Left cardiac atrium (tissue), 4 donors: ENCODE data around the gene DNAH6. TPM values are rescaled to one million over a fixed set of nuclear protein-coding genes. Genes with fewer than 3 reads are reported as not detected.

Experiments
- ATAC-seq, 2 donors: fragments of 200-7000 bp; cut with Tn5 transposase; one replicate each; pipeline ENCODE4 v1.9.1; 2020; ENCODE audit warnings: mild to moderate bottlenecking in 2 of 2, moderate library complexity in 2 of 2
- DNase-seq: peaks from one replicate; pipeline ENCODE4 v3.0.0-alpha.2; 2020
- intact Hi-C, 2 donors: fragments of 100-400 bp; cut with DNase I; formaldehyde crosslinking; loops; one replicate each; pipeline versions ENCODE4 v1.14.1 to v1.15.1; 2022 to 2023
- total RNA-seq, 2 donors: library from RNA; stranded (reverse); fragmentation: NEBNext Ultra II Directional; extraction: Animal tissue kit (Norgen Biotek cat#: 25700); gene quantifications; one replicate each; pipeline ENCODE4 v1.2.1, GENCODE V29; 2021
- donor health status: DM: no; HTN: yes; CAD: no.
- donor health status: DM: no; HTN: yes; CAD: no; lungs with severe emphysema.
- donor health status: DM: yes; HTN: yes; CAD: no.
- donor health status: Dilated cardiomyopathy.

The DNAH6 gene
- total RNA-seq, 2 donors from 2014 or later, result 0.16 to 0.38 TPM

DNA sequence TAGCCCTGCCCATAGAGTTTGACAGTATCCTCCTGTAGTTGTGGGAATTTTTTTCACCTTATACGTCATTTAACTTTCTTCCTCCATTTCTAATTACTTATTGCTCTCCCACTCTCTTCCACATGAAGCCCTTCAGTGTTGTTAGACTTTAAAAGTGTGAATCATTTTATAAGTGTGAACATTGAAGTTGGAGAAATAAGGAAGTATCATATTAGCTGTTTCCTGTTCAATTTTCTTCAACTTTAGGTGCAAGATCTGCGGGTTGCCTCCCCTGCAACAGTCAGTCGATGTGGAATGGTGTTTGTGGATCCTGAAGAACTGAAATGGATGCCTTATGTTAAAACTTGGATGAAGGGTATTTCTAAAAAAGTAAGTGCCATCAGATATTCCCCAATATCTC lies 138.1 kb downstream of the DNAH6 start:
- DNase-seq (no peak), ATAC-seq (no peak)
- intact Hi-C loops, result no loop called here

- ATAC-seq (no peak), DNase-seq (no peak)
- intact Hi-C loops, result no loop called here
Measured at GRCh38 chr2:84669122-84669521, 152.8 kb downstream of the DNAH6 start.

- intact Hi-C loops, result no loop called here
- DNase-seq (no peak), ATAC-seq (no peak)
Measured at GRCh38 chr2:84674099-84674498, 157.8 kb downstream of the DNAH6 start.

- ATAC-seq, result peak in 1 of 2 donors; percentile 39
- no peak for DNase-seq
- intact Hi-C loops, result no loop called here
Measured at GRCh38 chr2:84674586-84674985, 158.3 kb downstream of the DNAH6 start.

- no peak for ATAC-seq
- intact Hi-C loops, result no loop called here
- no peak for DNase-seq
Measured at GRCh38 chr2:84676295-84676694, 160.0 kb downstream of the DNAH6 start.

DNA sequence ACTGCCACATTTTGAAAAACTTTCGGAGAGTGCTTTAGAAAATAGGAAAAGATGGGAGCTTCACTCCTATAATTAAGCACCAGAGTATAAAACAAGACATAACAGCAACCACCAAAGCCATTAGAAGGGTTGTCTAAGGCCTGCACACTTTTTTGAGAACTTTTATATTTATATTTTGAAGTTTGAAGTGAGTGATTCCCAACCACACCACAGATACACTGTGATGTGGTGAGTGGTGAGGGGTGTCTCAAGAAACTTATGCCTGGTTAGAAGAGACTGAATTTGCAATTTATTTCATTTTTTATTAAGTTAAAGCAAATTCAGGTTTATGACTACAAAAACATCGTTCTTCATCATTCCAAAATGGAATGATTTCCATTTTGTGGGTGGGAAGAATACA lies 161.9 kb downstream of the DNAH6 start:
- intact Hi-C loops, result no loop called here
- ATAC-seq, result no peak
- no peak for DNase-seq

DNA sequence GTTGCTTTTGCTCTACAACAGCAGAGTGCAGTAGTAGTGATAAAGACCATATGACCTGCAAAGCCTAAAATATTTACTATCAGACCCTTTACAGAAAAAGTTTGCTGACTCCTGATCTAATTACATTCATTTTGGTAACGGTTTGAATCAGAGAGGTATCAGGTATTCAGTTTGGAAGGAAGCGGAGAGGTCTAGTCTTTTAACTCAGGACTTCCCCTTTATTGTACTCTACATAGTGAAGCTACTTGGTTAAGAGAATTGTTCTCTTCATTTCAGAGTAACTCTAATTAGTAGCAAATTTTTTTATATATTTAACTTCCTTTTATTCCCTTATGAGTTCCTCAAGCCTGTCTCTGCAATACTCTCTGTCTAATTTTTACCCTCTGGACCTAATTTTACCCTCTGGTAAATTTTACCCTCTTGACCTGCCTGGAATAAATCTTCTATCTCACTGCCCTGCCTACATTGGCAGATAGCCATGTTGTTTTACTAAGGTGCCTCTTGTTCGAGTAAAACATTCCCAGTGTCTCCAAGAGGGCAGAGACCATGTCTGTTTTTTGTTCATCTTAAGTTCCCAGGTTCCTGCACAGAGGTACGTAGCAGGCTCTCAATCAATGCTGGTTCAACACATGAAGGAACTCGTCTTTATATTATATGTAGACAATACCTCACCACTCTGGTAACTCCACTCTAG lies 170.6 kb downstream of the DNAH6 start:
- intact Hi-C loops, result no loop called here
- no peak for DNase-seq

GRCh38 chr2:84687498-84688149 lies 171.3 kb downstream of the DNAH6 start:
- DNase-seq (no peak), ATAC-seq (no peak)
- intact Hi-C loops, result no loop called here

More for the DNA sequence above, 170.6 kb downstream of the DNAH6 start:
- no peak for ATAC-seq

- no peak for ATAC-seq
- no peak for DNase-seq
- intact Hi-C loops, result no loop called here
Measured at GRCh38 chr2:84690225-84690624, 173.9 kb downstream of the DNAH6 start.

GRCh38 chr2:84694088-84694622 lies 177.9 kb downstream of the DNAH6 start:
- intact Hi-C loops, result no loop called here
- no peak for ATAC-seq
- no peak for DNase-seq

DNA sequence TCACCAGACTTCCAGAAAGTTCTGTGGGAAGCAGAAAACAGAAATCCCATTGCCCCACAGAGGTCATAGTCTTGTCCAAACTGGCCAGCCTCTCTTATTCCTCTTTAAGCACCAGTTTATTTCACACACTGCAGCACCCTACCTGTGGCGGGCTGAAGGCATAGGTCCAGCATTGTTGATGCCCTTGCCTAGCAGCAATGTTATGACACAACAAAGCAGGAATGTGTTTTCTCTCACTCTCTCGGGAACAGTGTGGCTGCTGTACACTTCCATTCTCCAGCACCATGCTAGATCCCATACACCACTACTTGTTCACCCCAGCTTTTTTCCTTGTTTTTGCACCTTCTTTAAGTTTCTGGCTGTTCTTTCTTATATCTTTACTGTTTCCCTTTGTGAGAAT lies 181.6 kb downstream of the DNAH6 start:
- intact Hi-C loops, result no loop called here

DNA sequence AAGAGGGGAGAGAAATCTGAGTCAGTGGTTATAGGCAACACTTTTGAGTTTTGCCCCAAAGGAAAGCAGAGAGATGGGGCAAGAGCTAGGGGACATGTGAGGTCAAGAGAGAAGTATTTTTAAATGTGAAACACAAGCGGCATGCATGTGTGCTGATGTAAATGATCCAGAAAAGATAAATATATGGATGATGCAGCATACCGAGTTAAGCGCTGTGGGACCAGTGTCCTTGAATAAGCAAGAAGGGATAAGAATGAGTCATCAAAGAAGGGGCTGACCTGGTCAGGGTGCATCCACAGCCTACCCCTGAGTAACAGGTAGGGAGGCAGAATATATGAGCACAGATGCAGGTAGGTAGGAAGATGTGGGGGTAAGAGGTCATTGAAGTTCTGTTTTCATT lies 183.7 kb downstream of the DNAH6 start:
- intact Hi-C loops, result no loop called here
- no peak for ATAC-seq
- no peak for DNase-seq

More for the DNA sequence above, 181.6 kb downstream of the DNAH6 start:
- ATAC-seq, result no peak
- DNase-seq, result no peak

GRCh38 chr2:84701880-84702279 lies 185.6 kb downstream of the DNAH6 start:
- DNase-seq (no peak), ATAC-seq (no peak)
- intact Hi-C loops, result no loop called here

DNA sequence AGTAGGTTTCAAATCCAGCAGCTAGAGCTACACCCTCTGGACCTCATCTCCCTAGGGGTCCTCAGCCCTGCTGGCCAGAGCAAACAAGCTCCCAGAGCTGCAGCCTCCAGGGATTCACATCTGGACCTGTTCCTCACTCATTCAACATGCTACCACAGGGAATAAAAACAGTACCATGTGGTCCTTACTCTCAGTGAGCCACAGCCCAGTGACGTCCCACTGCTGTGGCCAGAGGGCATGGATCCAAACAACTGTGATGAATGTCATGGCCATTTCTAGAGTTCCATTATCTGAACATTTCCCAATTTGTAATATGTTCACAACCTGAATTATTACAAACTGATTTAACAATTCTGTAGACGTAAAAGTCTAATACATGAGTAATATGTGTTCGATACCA lies 186.6 kb downstream of the DNAH6 start:
- intact Hi-C loops, result no loop called here
- no peak for ATAC-seq
- no peak for DNase-seq

DNA sequence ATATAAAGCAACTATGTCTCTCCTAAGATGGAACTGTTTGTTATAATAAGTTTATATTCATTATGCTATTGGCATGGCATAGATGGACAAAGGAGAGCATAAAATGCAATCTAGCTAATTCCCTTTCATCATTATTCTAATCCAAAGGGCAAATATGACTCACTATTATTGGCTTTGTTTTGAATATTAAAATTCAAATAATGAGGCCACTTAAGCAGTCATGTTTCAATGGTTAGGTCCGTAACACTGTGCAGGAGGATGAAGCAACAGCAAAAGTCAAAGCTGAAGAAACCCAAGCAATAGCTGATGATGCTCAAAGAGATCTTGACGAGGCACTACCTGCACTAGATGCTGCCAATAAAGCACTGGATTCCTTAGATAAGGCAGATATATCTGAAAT lies 187.5 kb downstream of the DNAH6 start:
- no peak for ATAC-seq
- intact Hi-C loops, result no loop called here
- no peak for DNase-seq

DNA sequence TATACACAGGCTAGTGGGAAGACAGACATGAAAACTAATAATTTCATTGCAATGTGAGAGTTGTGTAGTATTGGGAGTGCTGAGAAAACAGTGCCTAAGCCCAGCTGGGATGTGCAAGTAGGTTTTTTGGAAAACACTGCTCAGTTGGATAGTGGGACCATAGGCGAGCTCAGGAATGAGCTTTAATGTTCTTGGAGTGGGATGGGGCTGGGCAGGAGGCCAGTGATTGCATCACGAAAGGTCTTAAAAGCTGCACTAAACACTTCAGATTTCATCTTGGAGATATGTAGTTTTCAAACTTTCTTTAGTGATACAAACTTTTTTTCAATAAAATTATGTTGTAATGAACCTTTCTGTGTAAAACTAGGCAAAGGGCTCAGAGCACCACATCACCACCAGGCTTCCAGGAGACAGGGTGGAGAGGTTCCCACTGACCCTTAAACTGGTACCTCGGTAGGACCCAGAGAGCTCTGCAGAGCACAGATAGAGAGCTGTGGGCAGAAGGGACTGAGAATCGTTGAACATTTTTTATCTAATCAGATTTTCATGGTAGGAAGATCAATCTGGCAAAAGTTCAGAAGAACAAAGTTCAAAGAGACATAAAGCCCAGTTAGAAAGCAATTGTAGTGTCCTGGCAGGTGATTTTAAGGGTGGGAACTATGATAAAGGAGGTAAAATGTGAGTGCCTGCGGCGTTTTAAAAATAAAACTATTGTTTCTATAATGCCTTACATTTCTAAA lies 188.4 kb downstream of the DNAH6 start:
- intact Hi-C loops, result no loop called here
- ATAC-seq (no peak), DNase-seq (no peak)

- intact Hi-C loops, result no loop called here
- DNase-seq, result no peak
- ATAC-seq, result no peak
Measured at GRCh38 chr2:84705858-84706257, 189.6 kb downstream of the DNAH6 start.

- DNase-seq, result no peak
- intact Hi-C loops, result no loop called here
Measured at GRCh38 chr2:84708442-84708841, 192.1 kb downstream of the DNAH6 start.

GRCh38 chr2:84711651-84712050 lies 195.4 kb downstream of the DNAH6 start:
- ATAC-seq (no peak), DNase-seq (no peak)
- intact Hi-C loops, result no loop called here

More at GRCh38 chr2:84708442-84708841, 192.1 kb downstream of the DNAH6 start:
- ATAC-seq, result no peak

DNA sequence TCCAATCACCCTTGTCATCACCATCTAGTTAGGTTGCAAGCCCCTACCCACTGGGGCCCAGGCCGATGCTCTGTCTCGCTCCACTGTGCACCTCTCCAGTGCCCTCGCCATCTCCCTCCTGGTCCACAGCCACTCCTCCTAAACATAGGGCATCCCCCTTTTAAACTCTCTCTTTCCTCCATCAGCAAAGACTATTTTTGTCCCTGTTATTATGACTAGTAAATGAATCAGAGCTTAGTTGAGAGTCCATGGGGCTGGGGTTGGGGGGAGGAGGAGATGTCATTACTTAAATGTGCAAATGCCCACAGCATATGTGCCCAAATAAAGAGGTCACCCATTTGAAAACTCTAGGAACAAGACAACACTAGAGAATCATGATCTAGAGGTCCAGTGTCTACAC lies 197.1 kb downstream of the DNAH6 start:
- intact Hi-C loops, result no loop called here
- DNase-seq, result no peak
- no peak for ATAC-seq
